ENCODE data around the gene ZNF341. TPM values are rescaled to one million over a fixed set of nuclear protein-coding genes. Genes with fewer than 3 reads are reported as not detected.

The ZNF341 gene
- total RNA-seq, 1 donor from 2014 or later = 2.3 TPM

DNA sequence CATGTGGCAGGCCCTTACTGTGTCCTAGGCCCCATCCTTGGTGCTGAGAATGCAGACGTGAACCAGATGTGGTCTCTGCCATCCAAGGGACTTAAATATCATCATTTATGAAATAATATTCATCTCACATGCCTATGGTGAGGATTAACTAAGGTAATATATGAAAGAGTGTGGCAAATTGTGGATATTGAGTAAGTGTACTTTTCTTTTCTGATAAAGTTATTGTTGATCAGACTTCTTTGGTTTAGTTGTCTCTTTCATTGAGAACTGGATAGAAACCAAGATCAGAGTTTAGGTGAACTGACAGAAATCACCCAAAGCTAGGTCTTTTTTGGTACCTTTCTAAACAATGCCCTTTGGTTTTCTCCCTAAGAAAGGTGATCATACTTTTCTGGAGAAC is 84.4 kb downstream of the ZNF341 start:
- H3K27me3 ChIP-seq (ENCODE audit: control insufficient read depth, insufficient read depth, low read length) = no peaks in the 10 kb centered on the region

GRCh38 chr20:33817411-33817810 is 85.6 kb downstream of the ZNF341 start:
- Histone ChIP-seq H3K4me3 (ENCODE audit: low read depth, low read length) (no peak overlapping the region), H3K36me3 (ENCODE audit: control insufficient read depth, insufficient read depth, low read length) (no peaks in the 10 kb centered on the region), H3K27me3 (ENCODE audit: control insufficient read depth, insufficient read depth, low read length) (no peaks in the 10 kb centered on the region)
- no peak for DNase-seq (ENCODE audit: low read depth)
- no peak for TF ChIP-seq CTCF (IDR thresholded peaks at IDR 0.05; ENCODE audit: insufficient read depth, low read length, poor library complexity, severe bottlenecking)

More for the DNA sequence above, 84.4 kb downstream of the ZNF341 start:
- Histone ChIP-seq H3K36me3 (ENCODE audit: control insufficient read depth, insufficient read depth, low read length) (no peaks in the 10 kb centered on the region), H3K4me3 (ENCODE audit: low read depth, low read length) (no peak overlapping the region)
- no peak for TF ChIP-seq CTCF (IDR thresholded peaks at IDR 0.05; ENCODE audit: insufficient read depth, low read length, poor library complexity, severe bottlenecking)
- no peak for DNase-seq (ENCODE audit: low read depth)

DNA sequence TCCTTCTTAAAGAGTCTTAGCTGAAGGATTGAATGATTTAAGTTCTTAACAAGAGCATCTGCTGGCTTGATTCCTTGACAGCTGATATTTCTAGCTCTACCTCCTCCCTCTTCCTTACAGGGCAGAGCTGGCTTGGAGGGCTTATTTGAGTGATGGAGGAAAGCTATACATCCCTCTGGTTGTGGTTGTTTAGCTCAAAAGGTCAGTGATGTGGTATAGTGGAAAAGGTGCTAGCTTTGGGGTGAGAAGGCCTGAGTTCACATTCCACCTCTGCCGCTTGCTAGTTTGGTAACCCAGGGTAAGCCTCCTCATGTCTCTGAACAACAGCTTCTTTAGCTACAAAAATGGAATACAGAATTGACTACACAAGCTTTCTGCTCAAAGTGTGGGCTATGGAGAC is 87.7 kb downstream of the ZNF341 start:
- Histone ChIP-seq H3K36me3 (ENCODE audit: control insufficient read depth, insufficient read depth, low read length) (no peaks in the 10 kb centered on the region), H3K4me3 (ENCODE audit: low read depth, low read length) (no peak overlapping the region), H3K27me3 (ENCODE audit: control insufficient read depth, insufficient read depth, low read length) (no peaks in the 10 kb centered on the region)
- TF ChIP-seq CTCF (IDR thresholded peaks at IDR 0.05; ENCODE audit: insufficient read depth, low read length, poor library complexity, severe bottlenecking) = no peak
- no peak for DNase-seq (ENCODE audit: low read depth)

GRCh38 chr20:33820362-33820761 is 88.6 kb downstream of the ZNF341 start:
- no peaks in the 10 kb centered on the region for H3K36me3 ChIP-seq (ENCODE audit: control insufficient read depth, insufficient read depth, low read length)
- H3K27me3 ChIP-seq (ENCODE audit: control insufficient read depth, insufficient read depth, low read length) = no peaks in the 10 kb centered on the region
- no peak for DNase-seq (ENCODE audit: low read depth)
- no peak for TF ChIP-seq CTCF (IDR thresholded peaks at IDR 0.05; ENCODE audit: insufficient read depth, low read length, poor library complexity, severe bottlenecking)
- no peak overlapping the region for H3K4me3 ChIP-seq (ENCODE audit: low read depth, low read length)

- no peak overlapping the region for H3K4me3 ChIP-seq (ENCODE audit: low read depth, low read length)
- DNase-seq (ENCODE audit: low read depth) = no peak
- H3K27me3 ChIP-seq (ENCODE audit: control insufficient read depth, insufficient read depth, low read length) = no peaks in the 10 kb centered on the region
- H3K36me3 ChIP-seq (ENCODE audit: control insufficient read depth, insufficient read depth, low read length) = no peaks in the 10 kb centered on the region
- no peak for TF ChIP-seq CTCF (IDR thresholded peaks at IDR 0.05; ENCODE audit: insufficient read depth, low read length, poor library complexity, severe bottlenecking)
Observed at GRCh38 chr20:33821270-33821836, 89.6 kb downstream of the ZNF341 start.

DNA sequence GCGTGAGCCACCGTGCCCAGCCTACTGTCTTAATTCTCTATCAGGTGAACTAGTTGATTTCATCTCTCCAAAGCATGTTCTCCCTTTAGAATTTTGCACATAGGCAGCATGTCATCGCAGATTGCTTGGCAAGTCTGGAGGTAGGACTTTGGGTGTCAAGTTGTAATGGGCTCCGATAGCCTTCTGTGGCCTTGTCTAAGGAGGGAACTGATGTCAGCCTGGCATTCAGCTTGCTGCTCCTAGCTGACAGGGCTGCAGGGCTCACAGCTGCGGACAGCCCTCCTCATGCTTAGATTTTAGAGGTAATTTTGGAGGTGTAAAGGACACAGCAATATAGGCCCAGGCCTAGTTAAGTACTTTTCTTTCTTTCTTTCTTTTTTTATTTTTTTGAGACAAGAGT is 90.6 kb downstream of the ZNF341 start:
- DNase-seq (ENCODE audit: low read depth) = no peak
- H3K27me3 ChIP-seq (ENCODE audit: control insufficient read depth, insufficient read depth, low read length) = no peaks in the 10 kb centered on the region
- no peaks in the 10 kb centered on the region for H3K36me3 ChIP-seq (ENCODE audit: control insufficient read depth, insufficient read depth, low read length)
- TF ChIP-seq CTCF (IDR thresholded peaks at IDR 0.05; ENCODE audit: insufficient read depth, low read length, poor library complexity, severe bottlenecking) = no peak
- H3K4me3 ChIP-seq (ENCODE audit: low read depth, low read length) = no peak overlapping the region
